Choroid plexus epithelial cell (primary cell): Measurements from ENCODE around the gene PCDHGA12.

ENCODE experiments used
- DNase-seq: peaks from one replicate; pipeline ENCODE4 v3.0.0-alpha.2; 2010; ENCODE audit warnings: low read depth
- H3K4me3 ChIP-seq: 2 replicates; pipeline ENCODE4 v1.5.1; 2011; ENCODE audit warnings: low read depth, mild to moderate bottlenecking, control low read depth, low read length, moderate library complexity
- CTCF ChIP-seq: conservative IDR thresholded peaks from 2 replicates; pipeline ENCODE4 v1.5.1; 2011; ENCODE audit warnings: low read depth, mild to moderate bottlenecking, control low read depth, inconsistent platforms, low read length, moderate library complexity

Gene PCDHGA12

GRCh38 chr5:141437221-141437620 lies 6.9 kb downstream of the PCDHGA12 start:
- H3K4me3 ChIP-seq, result no peak overlapping the region
- DNase-seq, result no peak
- TF ChIP-seq CTCF, result no peak

- no peak overlapping the region for H3K4me3 ChIP-seq
- TF ChIP-seq CTCF, result no peak
- no peak for DNase-seq
These were observed 9.3 kb downstream of the PCDHGA12 start for GRCh38 chr5:141439411-141440141.

GRCh38 chr5:141440341-141440740 lies 10.0 kb downstream of the PCDHGA12 start:
- DNase-seq, result no peak
- no peak for TF ChIP-seq CTCF
- H3K4me3 ChIP-seq, result no peak overlapping the region

GRCh38 chr5:141441571-141442170 lies 11.4 kb downstream of the PCDHGA12 start:
- no peak for DNase-seq
- no peak overlapping the region for H3K4me3 ChIP-seq
- no peak for TF ChIP-seq CTCF

- TF ChIP-seq CTCF, result no peak
These were observed 35.0 kb downstream of the PCDHGA12 start for GRCh38 chr5:141465351-141465750.

GRCh38 chr5:141475625-141476131 lies 45.4 kb downstream of the PCDHGA12 start, which contains the start of gene PCDHGC3:
TSS of gene PCDHGC3 (plus strand) at chr5:141475966. CDS start at chr5:141476117, 151 bp downstream.
- peak; percentile 39 for TF ChIP-seq CTCF
- peak; percentile 97 for DNase-seq
- peak within 1 kb of the TSS; percentile 80 for H3K4me3 ChIP-seq

More at GRCh38 chr5:141465351-141465750, 35.0 kb downstream of the PCDHGA12 start:
- no peak overlapping the region for H3K4me3 ChIP-seq
- DNase-seq, result no peak
